ENCODE measurements around the gene KRTAP9-2.
"Not testable (repeated sequence)": the region's sequence is repeated elsewhere in the genome, so short reads cannot be mapped to it uniquely, and the experiment has no call there.

GRCh38 chr17:41226598-41227095 is at the start of gene KRTAP9-2:
- not testable (repeated sequence) for TF ChIP-seq CTCF (IDR thresholded peaks at IDR 0.05; ENCODE audit: extremely low read depth in 1 of 2, insufficient read depth in 1 of 2, low read depth in 1 of 2, low read length in 2 of 2); EZH2 (IDR thresholded peaks at IDR 0.05; ENCODE audit: borderline replicate concordance, low read depth, low read length, severe bottlenecking); POLR2A (IDR thresholded peaks at IDR 0.05; ENCODE audit: low read depth, low read length); FOS (IDR thresholded peaks at IDR 0.05; ENCODE audit: borderline replicate concordance, insufficient read depth, low read length); MYC (IDR thresholded peaks at IDR 0.05; ENCODE audit: low read depth, low read length)
